ENCODE results near the gene SHB.

Gene SHB

DNA sequence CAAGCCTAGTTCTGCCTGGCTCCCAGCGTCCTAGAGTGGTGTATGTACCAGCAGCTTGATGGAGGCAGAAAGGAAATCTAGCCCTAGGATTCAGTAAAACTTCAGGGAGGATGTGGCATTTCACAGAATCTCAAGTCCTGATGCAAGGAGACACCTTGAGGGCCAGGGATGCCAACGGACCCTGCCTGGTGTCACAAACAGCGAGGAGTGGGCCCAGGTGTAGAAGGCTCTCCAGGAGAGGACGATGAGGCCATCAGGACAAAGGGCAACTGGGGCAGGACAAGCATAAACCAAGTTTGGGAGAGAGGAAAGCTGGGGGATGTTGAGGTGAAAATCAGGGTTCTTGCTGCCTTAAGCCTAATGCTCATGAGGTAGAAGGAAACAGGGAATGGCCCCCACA is 83.0 kb downstream of the SHB start:
- no peak for DNase-seq

DNA sequence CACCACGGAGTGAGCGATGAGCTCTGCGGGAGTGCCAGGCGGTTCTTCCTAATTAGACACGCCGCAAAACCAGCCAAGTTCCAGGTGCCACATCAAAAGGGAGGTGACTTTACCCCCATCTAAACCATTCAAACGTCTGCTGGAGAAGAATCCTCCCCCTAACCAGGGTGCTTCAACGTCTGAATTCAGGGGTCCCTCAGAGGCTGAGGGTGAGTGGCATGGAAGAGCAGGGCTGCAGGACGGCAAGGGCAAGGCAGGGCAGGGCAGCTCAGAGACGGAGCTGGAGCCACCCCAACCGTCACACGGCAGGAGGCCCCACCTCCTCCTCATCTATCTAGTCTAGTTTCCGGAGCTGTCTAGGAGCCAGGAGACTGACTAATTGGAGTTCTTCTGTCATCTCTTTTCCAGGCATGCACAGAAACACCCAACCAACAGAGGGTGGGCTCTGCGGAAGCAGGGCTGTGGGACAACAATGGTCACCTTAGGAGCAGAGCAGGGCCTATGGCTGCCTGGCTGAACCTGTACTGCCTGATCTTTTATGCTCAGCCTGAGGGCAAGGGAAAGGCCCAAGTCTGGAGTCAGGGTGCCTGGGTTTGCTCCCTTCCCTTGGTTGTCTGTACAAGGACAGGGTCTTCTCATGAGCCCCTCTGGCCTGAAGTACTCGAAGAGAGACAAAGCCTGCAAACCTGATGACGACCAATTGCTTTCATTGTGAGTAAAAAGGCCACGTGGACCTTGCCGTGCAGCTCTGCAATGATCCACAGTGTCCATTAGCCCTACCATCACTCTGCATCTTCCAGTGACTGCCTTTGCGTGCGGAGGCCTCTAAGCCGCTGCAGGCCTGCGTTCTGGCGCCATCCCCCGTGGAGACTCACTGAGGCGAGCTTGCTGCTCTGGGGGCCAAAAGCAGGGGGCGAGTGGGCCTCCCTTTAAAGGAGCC is 84.1 kb downstream of the SHB start:
- no peak for DNase-seq

DNA sequence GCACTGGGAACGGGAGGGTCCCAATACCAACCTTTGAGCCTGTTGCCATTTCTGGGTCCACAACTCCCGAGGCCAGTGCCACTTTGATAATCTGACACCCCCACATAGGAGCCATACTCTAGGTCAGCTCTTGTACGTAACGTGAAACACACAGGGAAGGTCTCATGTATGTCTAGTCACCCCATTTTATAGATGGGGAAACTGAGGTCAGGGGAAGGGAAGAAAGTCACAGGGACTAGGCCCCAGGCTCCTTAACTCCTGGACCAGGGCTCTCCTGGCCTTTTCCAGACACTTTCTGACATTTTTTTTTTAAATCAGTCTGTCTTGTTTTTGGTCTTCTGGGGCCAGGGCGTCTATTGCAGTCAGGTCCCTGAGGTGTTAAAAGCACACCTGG is 84.8 kb downstream of the SHB start:
- no peak for DNase-seq

DNA sequence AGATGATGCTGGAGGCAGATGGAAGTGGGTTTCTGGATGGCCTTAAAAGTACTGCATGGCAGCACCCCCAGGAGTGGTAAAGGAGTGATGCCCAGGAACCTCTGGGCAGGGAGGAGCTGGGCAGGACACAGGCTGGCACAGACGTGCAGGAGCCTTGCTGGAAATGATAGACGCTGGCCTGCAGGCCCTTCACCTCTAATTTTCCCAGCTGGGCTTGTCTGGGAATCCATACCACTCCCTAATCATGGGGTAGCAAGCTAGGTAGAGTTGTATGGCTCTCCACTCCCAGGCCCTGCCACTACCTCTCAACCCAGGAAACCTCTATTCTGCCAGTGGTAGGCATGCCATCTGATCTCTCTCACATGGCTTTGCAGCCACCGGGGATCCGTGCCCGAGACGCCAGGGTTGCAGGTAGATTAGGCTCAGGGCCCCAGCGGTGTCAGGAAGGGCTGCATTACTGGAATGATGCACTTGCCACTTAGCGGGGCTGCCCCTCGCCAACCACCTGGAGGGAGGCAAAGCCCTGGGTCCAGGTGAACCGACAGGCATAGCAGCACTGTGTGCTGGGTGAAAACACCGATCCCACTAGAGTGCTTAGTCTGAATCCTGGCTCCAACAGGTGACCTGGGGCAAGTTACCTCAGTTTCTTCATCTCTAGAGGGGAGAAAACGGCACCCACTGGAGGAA is 85.5 kb downstream of the SHB start:
- DNase-seq = no peak

DNA sequence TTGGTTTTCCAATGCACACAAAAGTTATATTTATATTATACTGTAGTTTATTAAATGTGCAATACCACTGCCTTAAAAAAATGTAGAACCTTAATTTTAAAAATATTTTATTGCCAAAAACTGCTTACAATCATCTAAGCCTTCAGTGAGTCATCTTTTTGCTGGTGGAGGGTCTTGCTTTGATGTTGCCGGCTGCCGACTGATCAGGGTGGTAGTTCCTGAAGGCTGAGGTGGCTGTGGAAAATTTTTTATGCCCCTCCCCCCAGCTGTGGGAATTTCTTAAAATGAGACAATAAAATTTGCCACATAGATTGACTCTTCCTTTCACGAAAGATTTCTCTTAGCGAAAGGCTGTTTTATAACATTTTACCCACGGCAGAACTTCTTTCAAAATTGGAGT is 89.2 kb downstream of the SHB start:
- DNase-seq = no peak

DNA sequence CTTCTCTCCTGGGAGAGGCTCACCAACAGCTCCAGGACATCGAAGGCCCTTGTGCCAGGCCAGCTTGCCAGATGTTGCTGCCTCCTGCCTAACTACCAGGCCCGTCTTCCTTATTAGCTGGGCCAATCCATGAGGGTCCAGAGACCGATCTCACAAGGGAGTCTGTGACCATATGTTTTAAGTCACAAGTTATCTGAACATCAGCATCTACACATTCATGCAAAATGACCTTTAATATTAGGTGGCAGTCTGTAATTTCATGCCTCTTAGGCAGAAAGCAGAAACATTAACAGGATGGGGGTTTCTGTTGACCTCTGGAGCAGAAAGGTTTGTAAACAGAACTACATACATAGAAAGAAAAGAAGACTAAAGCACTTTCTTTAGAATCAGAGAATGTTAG is 90.0 kb downstream of the SHB start:
- DNase-seq = no peak

DNA sequence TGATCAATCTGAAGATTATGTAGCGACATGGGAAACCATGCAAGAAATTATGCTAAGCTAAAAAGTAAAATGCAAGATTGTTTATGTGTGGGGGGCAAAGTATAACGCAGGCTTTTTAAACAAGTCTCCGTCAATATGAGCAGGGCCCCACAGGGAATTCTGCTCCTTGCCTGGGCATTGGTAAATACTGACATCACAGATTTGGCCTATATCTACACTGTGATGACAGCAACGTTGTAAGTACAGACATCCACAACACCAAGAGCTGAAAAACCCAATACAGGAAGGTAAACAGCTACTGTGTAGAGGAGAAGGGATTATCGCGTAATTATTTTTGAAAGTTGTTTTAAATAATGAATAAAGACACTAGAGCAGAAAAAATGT is 90.6 kb downstream of the SHB start:
- no peak for DNase-seq

DNA sequence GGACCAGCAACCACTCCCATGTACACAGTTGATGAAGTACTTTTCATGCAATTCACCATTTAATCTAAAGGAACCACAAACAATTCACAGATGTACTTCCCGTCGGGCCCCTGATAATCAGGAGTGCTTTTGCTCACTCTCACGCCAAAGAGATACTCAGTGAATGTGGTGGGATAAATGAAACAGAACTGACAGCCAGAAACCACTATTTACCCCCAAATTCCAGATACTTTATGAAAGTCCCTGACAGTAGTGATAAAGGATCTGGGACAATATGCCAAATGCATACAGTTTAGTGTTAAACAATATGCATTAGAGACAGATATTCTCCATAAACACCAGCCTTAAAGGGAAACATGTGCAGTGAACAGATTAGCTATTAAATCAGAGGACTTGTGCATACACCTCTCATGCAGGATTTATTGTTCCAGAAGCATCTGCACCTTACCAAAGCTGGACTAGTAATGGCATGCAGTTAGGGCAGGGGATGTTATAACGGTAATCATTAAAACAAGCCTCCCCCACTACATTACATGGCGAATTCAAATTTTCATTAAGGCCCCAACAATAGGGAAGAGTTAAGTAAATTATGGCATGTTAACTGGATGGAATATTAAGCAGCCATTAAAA is 91.1 kb downstream of the SHB start:
- no peak for DNase-seq

DNA sequence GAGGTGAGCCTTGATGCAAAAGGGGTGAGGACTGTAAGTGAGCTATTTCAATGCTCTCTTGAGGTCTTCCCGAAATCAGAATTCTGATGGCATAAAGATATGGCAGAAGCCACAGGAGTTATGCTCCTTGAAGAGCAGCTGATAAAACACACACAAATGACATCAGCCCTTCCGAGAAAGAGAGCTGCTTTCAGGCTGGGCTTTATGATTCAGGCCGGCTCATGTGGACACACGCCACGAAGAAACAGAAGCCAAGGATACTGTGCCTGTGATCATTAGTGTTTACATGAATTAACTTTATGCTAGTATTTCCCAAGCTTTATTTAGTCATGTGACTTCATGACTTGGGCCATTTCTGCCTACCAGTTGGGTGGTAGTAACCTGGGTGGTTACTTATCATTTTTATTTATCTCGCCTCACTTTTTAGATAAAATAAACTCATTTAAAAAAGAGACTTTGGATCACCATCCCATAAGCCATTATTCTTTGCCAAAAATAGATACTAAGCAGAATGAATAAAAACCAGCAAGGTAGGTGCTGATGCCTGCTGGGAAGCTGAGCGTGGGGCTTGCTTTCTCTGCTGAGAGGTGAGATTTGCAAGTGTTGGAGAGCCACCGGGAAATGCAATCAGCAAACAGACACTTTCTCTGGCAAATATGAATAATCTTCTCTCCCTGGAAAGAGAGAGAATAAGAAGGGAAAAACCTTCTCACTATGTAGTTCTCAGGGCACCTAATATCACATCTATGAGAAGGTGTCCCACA is 92.1 kb downstream of the SHB start:
- DNase-seq = no peak

DNA sequence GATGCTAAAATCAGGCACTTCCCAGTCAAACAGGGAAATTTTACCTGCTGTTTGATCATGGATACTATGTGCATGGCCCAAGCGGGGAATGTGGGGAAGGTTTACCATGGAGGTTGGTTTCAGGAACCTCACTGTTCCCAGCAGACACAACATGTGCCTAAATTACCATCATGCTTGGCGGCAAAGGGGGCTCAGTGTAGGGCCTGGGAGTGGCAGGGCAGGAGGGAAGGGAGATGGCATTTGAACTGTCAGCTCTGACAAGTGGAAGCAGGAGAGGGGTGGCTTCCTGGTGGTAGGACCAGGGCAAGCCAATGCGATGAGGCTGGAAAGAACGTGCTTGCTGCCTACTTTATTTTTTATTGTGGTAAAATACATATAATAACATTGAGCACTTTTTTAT is 93.4 kb downstream of the SHB start:
- DNase-seq = no peak

DNA sequence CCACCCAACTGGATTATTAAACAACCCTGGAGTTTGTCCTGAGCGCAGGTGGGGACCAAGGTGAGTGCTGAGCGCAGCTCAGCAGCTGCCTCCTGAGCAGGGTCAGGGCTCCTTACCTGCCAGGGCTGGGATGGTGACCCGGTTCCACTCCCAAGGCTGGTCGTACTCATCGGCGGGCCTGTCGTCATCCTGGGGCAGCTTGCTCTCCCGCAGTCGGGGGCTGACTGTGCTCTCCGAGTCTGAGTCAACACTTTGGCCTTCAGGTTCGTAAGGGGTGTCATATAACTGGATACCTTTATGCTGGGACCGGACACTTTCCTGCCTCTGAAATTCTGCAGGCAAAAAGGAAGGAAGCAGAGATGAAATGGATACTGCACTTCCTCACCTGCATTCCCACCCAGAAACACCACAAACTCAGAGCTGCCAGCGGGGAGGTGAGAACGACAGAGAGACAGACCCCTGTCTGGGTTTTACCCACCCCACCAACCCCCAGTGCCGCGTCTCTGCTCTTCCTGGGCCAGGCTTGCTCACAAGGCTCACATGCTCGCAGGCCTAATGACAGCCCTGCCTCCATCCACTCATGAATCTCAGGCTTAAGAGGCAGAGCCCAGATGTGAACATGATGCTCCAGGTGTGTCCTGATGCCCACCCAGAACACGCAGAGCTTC is 94.4 kb downstream of the SHB start:
- no peak for DNase-seq

DNA sequence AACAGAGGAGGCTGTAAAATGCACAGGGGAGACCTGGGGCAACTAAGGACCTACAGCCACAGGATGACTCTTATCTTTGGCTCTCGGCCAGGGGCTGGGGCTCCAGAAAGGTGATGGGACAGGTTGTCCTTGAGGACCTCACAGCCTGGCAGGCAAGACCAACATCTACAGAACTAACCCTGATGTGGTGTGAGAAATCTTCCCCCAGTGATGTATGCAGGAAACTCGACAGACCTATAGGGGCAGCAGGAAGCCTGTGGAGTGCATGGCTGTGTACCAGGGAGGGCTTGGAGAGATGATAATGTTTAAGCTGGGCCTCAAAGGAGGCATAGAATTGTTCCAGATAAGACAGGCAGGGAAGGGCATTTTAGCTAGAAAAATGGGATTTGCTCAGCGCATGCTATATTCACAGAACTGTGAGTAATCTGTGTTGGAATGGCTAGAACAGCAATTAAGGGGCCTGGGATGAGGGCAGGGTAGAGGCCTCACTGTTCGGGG is 96.6 kb downstream of the SHB start:
- no peak for DNase-seq

DNA sequence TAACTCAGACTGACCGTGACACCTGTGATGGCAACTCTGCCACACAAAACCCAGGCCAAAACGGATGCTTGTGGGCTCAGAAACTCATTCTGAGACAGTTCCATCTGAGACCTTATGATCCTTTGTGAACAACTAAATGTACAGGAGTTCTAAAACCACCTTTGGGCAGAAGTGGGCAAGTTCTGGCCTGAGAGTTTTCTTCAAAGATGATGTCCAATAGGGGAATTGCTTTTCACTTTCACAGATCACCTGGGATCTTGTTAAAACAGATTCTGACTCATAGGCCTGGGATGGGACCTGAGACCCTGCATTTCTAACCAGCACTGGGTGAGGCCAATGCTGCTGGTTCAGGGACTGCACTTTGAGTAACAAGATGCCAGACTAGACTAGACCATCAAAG is 97.3 kb downstream of the SHB start:
- DNase-seq = no peak

DNA sequence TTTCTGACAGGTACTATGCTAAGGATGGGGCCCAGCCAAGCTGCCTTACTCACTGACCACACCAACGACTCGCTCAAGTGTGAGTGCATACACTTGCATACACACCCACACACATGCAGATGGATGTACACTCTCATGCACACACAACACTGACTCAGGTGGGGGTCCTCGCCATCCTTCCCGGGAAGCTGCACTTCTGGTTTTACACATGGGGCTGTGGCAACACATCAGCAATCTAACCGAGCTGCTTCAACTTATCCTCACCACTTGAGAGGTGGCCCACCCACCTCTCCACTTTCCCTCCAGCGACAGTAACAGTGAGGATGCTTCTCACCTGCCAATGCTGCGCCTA is 97.9 kb downstream of the SHB start:
- DNase-seq = no peak

DNA sequence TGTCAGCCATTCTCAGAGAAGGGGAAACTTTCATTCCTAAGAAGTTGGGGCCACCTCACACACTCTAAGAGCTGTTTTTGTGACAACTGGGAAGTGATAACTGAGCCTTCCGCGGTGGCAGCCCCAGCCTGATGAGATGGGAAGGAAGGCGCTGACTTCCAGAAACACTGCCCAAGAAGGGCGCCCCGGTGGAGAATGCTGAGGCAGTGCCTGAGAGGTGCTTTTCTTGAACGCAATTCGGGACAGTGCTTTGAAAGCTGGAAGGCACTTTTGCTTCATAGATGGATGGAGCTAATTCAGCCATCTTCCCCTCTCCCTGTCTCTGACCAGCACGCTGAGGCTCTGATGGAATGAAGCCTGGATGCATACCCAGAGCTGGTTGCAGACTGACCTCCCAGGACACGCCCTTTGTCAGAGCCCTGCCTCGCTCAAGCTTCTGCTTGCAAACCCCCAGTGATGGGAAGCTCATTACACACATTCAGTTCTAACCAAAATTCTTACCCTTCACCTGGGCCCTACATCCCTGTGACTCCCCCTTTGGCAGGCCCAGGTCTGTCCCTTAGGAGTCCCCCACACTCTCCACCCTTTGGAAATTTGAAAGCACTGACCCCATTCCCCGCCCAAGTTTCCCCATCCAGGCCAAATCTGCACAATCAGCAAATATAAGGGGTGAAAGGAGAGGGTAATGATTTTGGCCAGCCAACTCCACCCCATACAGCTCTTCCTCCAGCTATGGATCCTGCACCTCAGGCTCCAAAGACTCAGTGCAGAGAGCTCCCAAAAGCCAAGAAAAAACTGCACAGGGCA is 98.5 kb downstream of the SHB start:
- no peak for DNase-seq

DNA sequence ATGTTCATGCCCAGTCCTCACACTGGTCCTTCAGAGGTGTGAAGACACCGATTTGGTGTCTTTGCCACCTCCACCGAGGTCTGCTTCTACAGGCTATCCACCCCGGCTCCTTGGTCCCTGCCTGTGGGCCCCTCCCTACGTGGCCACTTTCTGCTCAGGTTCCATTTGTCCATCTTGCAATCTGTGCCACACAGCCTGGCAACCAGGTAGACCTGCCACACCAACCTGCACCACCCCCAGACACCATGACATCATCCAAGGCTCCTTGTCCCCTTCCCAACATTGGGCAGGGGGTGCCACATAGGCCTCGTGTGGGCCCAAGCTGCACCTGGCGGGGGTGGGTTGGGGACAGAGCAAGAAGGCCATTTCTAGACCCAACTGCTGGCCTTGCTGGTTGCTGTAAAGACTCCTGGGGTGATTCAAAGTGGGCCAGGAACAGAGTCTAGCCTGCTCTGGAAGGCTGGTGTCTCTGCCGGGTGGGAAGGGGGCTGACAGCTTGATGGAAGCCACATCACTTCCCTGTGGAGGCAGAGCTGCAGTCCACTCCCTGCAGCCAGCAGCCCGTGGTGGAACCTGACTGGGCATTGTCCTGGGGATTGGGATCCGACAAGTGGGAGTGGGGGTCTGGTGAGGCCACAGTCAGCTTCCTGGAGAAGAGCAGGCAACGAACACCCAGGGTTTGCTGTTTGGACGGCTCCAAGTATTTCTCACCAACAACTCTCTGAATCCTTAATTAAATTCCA is 99.3 kb downstream of the SHB start:
- DNase-seq = no peak

DNA sequence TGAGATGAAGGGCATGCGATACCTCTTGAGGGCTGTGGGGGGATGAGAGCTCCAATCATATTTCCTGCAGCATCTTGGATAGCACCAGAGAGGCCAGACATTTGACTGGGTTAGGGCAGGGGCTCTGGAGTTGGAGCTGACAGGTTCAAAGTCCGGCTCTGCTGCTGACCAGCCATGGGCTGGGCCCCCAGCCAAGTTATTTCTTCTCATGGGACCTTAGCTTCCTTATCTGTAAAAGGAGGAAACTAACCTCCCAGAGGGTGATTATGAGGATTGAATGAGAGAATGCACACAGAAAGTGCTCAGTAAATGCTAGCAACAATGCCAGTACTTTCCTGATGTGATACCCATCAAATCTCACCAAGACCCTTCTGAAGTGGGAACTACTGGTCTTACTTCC is 99.9 kb downstream of the SHB start:
- peak; percentile 63 to 77 (median 72) for DNase-seq

DNA sequence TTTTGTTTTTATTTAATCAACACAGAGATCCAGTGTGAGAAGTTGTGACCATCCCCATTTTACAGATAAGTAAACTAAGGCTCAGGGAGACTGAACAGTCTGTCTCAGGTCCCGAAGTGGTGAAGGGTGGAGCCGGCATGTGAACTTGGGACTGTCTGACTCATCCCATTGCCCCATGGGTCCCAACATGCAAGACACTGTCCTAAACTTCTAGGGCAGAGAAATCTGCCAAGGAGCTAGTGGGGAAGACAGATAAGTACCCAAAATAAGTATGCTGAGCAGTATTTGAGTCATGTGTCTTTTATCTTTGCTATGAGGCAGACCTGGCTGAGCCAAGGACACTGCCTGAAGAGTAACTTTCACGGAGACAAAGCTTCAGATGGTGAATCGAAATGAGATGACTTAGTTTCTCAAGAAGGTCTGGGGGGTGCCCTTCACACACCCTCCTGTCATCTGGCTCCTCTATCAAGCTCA is 100.8 kb downstream of the SHB start:
- peak; percentile 46 to 76 (median 64) for DNase-seq

DNA sequence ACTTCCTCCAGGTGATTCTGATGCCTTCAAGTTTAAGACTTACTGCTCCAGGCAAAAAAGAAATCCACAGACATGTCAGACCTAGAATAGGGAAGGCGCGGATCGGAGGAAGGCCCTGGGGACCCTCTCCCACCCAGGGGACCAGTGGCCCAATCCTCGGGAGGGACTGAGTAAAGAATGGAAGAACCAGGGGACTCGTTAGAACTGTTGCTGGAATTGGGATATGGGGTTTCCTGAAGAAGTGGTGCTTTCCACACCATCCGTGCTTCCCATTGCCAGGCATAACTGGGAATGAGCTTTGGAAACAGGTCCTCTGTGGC is 101.3 kb downstream of the SHB start:
- no peak for DNase-seq

DNA sequence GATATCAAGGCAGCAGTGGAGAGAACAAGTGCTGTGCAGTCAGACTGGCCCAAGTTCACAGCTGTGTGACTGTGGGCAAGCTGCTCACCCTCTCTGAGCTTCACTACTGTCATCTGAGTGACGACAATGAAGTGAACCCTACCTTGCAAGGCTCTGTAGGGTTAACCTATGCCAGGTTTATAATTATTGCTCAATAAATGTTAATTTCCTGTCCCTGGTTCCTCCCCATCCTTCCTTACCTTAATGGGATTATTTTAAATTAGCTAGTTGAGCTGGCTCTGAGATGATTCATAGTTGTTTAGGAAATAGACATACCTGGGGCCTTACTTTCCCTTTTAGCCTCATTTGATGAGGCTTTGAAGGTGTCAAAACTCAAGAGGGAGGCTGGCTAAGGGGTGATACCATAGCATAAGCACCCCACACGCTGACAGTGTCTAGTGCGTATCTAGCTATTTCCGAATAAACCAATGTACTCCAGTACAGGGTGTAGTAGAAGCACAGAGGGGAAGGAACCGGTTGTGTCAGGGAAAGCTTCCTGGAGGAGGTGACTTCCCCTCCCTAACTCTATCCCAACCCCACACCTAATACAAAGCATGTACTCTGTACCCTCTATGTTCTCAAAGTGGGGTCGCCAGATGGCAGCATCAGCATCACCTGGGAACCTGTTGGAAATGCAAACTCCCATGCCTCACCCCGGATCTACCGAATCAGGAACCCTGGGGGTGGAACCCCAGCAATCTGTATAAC is 101.8 kb downstream of the SHB start:
- no peak for DNase-seq
